ENCODE measurements around the gene RIN3.

DNA sequence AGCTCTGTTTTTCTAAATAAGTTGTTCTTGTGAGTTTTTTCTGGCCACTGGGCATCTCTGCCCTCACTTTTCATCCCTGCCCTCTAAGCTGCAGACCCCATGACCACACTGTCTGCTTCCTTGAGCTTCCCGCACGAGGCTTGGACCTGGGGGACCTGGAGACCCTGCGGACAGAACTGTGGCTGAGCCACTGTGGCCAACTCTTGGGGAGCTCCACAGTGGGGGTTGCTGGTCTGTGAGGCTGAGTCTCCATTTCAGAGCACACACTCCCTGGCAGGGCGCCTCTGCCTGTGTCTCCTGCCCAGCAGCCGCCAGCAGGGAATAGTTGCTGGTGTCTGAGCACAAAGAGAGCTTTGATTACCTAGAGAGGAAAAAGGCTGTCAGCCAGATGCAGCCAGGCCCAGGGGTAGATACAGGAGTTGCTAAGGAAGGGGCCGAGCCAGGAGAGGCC lies 13.1 kb upstream of the RIN3 start:
- TF ChIP-seq, protein P1, sequence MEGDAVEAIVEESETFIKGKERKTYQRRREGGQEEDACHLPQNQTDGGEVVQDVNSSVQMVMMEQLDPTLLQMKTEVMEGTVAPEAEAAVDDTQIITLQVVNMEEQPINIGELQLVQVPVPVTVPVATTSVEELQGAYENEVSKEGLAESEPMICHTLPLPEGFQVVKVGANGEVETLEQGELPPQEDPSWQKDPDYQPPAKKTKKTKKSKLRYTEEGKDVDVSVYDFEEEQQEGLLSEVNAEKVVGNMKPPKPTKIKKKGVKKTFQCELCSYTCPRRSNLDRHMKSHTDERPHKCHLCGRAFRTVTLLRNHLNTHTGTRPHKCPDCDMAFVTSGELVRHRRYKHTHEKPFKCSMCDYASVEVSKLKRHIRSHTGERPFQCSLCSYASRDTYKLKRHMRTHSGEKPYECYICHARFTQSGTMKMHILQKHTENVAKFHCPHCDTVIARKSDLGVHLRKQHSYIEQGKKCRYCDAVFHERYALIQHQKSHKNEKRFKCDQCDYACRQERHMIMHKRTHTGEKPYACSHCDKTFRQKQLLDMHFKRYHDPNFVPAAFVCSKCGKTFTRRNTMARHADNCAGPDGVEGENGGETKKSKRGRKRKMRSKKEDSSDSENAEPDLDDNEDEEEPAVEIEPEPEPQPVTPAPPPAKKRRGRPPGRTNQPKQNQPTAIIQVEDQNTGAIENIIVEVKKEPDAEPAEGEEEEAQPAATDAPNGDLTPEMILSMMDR (conservative IDR thresholded peaks at IDR 0.05), result no peak
- no peak for TF ChIP-seq EZH2 (IDR thresholded peaks at IDR 0.05; ENCODE audit: low read depth)
